ENCODE data around the gene TYW1B. TPM values are rescaled to one million over a fixed set of nuclear protein-coding genes. Genes with fewer than 3 reads are reported as not detected.
"Not testable (repeated sequence)": the region's sequence is repeated elsewhere in the genome, so short reads cannot be mapped to it uniquely, and the experiment has no call there.

TYW1B gene
- total RNA-seq, 1 donor from 2014 or later = 2.8 TPM

GRCh38 chr7:72556733-72557132, 271.3 kb downstream of the TYW1B start:
- DNase-seq (ENCODE audit: low read depth) = not testable (repeated sequence)

DNA sequence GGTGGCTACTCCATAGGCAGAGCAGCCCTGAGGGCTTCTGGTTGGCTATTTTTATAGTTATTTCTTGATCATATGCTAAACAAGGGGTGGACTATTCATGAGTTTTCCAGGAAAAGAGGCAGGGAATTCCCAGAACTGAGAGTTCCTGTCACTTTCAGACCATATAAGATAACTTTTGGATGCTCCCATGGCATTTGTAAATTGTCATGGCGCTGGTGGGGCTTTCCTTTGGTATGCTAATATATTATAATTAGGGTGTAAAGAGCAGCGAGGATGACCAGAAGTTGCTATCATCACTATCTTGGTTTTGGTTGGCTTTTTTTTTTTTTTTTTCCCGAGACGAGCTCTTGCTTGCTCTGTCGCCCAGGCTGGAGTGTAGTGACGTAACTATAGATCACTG, 272.8 kb downstream of the TYW1B start:
- DNase-seq (ENCODE audit: low read depth) = not testable (repeated sequence)

GRCh38 chr7:72554401-72554800, 273.6 kb downstream of the TYW1B start:
- DNase-seq (ENCODE audit: low read depth) = not testable (repeated sequence)

DNA sequence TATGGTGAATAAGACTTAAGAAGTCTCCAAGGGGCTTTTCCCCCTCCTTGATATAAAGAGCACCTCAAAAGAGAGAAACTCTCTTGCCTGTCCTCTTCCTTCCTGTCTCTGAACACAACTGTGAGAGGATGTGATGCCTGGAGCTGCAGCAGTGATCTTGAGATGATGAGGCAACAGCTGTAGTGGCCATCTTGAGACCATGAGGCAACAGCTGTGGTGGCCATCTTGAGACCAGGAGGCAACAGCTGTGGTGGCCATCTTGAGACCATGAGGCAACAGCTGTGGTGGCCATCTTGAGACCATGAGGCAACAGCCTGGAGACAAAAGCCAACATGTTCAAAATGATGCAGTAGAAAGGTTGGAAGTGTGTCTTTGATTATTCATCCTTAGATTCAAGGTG, 277.5 kb downstream of the TYW1B start:
- DNase-seq (ENCODE audit: low read depth) = not testable (repeated sequence)

- DNase-seq (ENCODE audit: low read depth) = not testable (repeated sequence)
Measured at GRCh38 chr7:72546586-72547237, 281.3 kb downstream of the TYW1B start.

DNA sequence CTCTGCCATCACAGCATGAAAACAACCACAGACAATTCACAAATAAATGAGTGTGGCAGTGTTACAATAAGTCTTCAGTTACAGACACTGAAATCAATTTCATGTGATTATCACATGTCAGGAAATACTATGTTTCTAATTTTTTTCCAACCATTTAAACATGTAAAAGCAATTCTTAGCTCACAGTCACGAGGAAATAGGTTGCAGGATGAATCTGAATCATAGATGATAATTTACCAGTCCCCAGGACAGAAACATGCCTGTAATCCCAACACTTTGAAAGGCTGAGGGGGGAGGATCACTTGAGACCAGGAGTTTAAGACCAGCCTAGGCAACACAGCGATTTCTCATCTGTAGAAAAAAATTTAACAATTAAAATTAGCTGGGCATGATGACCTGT, 283.5 kb downstream of the TYW1B start:
- not testable (repeated sequence) for DNase-seq (ENCODE audit: low read depth)

DNA sequence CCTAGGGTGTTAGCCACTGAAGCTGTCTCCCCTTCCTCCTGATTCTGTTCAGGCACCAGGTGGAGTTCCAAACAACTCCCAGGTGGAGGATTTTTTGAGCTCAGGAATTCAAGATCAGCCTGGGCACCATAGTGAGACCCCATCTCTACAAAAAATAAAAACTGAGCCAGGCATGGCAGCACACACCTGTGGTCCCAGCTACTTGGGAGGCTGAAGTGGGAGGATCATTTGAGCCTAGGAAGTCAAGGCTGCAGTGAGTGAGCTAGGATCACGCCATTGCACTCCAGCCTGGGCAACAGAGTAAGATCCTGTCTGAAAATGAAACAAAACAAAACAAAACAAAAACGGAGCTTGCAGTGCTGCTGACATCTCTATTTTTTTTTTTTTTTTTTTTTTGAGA, 287.1 kb downstream of the TYW1B start:
- DNase-seq (ENCODE audit: low read depth) = no peak

- no peak for DNase-seq (ENCODE audit: low read depth)
Measured at GRCh38 chr7:72540106-72540611, 287.8 kb downstream of the TYW1B start.

DNA sequence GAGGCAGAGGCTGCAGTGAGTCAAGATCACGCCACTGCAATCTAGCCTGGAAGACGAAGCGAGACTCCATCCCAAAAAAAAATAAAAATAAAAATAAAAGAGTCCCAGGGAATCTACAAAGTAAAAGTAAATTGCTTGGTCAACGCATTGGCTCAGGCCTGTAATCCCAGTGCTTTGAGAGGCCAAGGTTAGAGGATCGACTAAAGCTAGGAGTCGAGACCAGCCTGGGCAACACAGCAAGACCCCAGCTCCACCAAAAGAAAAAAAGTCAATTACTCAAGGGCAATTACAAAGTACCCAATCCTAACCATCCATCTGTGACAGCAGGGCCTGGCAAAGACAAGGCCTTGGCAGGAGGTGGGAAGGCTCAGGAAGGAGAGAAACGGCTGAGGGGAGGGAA, 288.3 kb downstream of the TYW1B start:
- DNase-seq (ENCODE audit: low read depth) = no peak

DNA sequence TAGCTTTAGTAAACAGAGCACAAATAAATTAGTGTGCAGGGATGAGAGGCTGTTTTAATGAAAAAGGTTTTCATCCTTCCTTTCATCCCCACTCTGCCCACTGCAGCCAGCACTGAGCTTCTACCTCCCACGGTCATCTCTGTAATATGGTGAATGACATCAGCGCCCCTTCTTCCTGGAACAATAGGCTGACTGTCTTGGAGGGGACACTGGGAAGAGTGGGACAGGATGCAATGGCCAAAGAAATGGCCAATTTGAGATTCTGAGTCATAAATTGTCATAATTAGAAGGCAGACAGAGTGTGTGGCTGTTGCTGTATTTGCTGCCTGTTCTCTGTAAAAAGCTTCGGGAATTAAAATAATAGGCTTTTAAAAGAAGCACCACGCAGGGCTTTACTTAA, 289.1 kb downstream of the TYW1B start:
- no peak for DNase-seq (ENCODE audit: low read depth)

DNA sequence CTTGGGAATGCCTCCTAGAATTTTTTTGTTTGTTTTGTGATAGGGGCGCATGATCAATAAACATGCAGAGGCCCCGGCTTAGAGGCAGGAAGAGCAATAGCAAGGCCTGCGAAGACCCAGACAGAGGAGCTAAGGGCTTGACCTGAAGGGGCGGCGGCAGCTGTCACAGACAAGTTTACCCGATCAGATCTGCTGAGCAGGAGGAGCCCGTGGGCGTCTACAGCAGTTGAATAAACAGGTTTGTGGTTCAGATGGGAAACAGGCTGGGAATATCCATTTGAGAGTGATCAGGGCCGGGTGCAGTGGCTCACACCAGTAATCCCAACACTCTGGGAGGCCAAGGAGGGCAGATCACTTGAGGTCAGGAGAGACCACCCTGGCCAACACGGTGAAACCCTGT, 289.9 kb downstream of the TYW1B start:
- no peak for DNase-seq (ENCODE audit: low read depth)

DNA sequence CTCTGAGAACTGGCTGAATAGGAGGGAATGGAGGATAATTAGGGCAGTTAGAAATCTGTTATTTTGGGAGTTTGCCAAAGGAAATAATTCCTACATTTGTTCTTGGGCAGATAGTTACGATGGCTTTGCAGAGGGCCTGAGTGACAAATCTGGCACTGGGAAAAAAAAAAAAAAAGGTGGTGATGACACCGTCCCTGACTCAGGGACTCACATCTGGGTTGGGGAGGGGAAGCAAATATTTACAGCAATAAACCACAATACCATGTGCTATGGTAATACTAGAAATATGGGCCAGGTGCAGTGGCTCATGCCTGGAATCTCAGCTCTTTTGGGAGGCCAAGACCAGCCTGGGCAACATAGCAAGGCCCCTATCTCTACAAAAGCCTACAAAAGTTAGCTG, 292.0 kb downstream of the TYW1B start:
- DNase-seq (ENCODE audit: low read depth) = not testable (repeated sequence)

DNA sequence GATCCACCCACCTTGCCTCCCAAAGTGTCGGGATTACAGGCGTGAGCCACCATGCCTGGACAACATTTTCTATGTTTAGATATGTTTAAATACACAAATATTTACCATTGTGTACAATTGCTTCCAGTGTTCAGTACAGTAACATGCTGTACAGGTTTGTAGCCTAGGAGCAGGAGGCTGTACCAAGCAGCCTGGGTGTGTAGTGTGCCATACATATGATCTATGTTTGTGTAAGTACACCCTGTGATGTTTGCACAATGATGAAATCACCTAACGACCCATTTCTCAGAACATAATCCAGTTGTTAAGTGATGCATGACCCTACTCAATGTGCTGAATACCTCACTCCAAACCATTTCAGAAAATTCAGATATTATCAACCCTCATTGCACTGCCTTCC, 297.0 kb downstream of the TYW1B start:
- DNase-seq (ENCODE audit: low read depth) = not testable (repeated sequence)

Other genes with a start within 250 kb of the TYW1B start
- gene POM121, start 96.9 kb upstream of the TYW1B start, total RNA-seq = 3.5 and 12.7 TPM in 2 replicates
- gene TRIM74, start 141.3 kb upstream of the TYW1B start, total RNA-seq = 0.20 TPM in 1 of 2 replicates, not detected in the other
- gene SPDYE8, start 201.6 kb upstream of the TYW1B start, total RNA-seq = not detected in 2 replicates
- gene SPDYE11, start 229.7 kb upstream of the TYW1B start, total RNA-seq = not detected in 2 replicates